ENCODE results near the gene AFAP1. TPM values are rescaled to one million over a fixed set of nuclear protein-coding genes. Genes with fewer than 3 reads are reported as not detected.

AFAP1 gene
- total RNA-seq, 1 donor from 2014 or later: 6.7 TPM

- TF ChIP-seq EZH2 (IDR thresholded peaks at IDR 0.05) (no peak), EZH2phosphoT487 (IDR thresholded peaks at IDR 0.05) (no peak), CTCF (IDR thresholded peaks at IDR 0.05) (no peak)
- DNase-seq (ENCODE audit: low spot score): no peak
- Histone ChIP-seq H3K9ac (no peak overlapping the region), H3K4me1 (peaks cover 3% of the 10 kb centered on the region), H3K36me3 (no peaks in the 10 kb centered on the region), H3K4me3 (no peak overlapping the region), H3K79me2 (ENCODE audit: low read depth) (no peaks in the 10 kb centered on the region), H2AFZ (replicated peaks) (no peak overlapping the region), H3K9me3 (ENCODE audit: low read depth) (no peaks in the 10 kb centered on the region), H3K4me2 (no peak overlapping the region), H3K27me3 (no peaks in the 10 kb centered on the region), H3F3A (ENCODE audit: low read depth) (no peaks in the 10 kb centered on the region), H3K27ac (no peak overlapping the region), H4K20me1 (ENCODE audit: low read depth) (peaks cover 4% of the 10 kb centered on the region)
- no peak overlapping the region for H3K27ac Mint-ChIP-seq
- H3K9me3 Mint-ChIP-seq: no peaks in the 10 kb centered on the region
- H3K27me3 Mint-ChIP-seq (ENCODE audit: insufficient read depth, low read depth): peaks cover 4% of the 10 kb centered on the region
- peaks cover 10% of the 10 kb centered on the region for H3K36me3 Mint-ChIP-seq
- no peak overlapping the region for H3K4me3 Mint-ChIP-seq
- peaks cover 35% of the 10 kb centered on the region for H3K4me1 Mint-ChIP-seq
These were observed 172.1 kb downstream of the AFAP1 start for GRCh38 chr4:7767526-7767925.

GRCh38 chr4:7766661-7767345 lies 172.9 kb downstream of the AFAP1 start:
- no peak overlapping the region for H3K4me2 ChIP-seq
- Mint-ChIP-seq H3K27me3 (ENCODE audit: insufficient read depth, low read depth) (peaks cover 4% of the 10 kb centered on the region), H3K4me3 (no peak overlapping the region), H3K36me3 (peaks cover 6% of the 10 kb centered on the region), H3K9me3 (no peaks in the 10 kb centered on the region), H3K4me1 (peaks cover 42% of the 10 kb centered on the region), H3K27ac (no peak overlapping the region)
- peaks cover 4% of the 10 kb centered on the region for H4K20me1 ChIP-seq (ENCODE audit: low read depth)
- TF ChIP-seq CTCF (IDR thresholded peaks at IDR 0.05): no peak
- TF ChIP-seq EZH2 (IDR thresholded peaks at IDR 0.05): no peak
- no peak for TF ChIP-seq EZH2phosphoT487 (IDR thresholded peaks at IDR 0.05)
- H3K27ac ChIP-seq: no peak overlapping the region
- H3F3A ChIP-seq (ENCODE audit: low read depth): no peaks in the 10 kb centered on the region
- H2AFZ ChIP-seq (replicated peaks): no peak overlapping the region
- H3K36me3 ChIP-seq: no peaks in the 10 kb centered on the region
- peaks cover 3% of the 10 kb centered on the region for H3K4me1 ChIP-seq
- no peaks in the 10 kb centered on the region for H3K9me3 ChIP-seq (ENCODE audit: low read depth)
- DNase-seq (ENCODE audit: low spot score): no peak
- no peak overlapping the region for H3K9ac ChIP-seq
- no peak overlapping the region for H3K4me3 ChIP-seq
- no peaks in the 10 kb centered on the region for H3K79me2 ChIP-seq (ENCODE audit: low read depth)
- no peaks in the 10 kb centered on the region for H3K27me3 ChIP-seq

- no peaks in the 10 kb centered on the region for H3F3A ChIP-seq (ENCODE audit: low read depth)
- H3K9me3 Mint-ChIP-seq: no peaks in the 10 kb centered on the region
- H3K36me3 ChIP-seq: no peaks in the 10 kb centered on the region
- H3K36me3 Mint-ChIP-seq: peaks cover 3% of the 10 kb centered on the region
- H3K27ac Mint-ChIP-seq: peak overlapping the region; percentile 30
- H2AFZ ChIP-seq (replicated peaks): no peak overlapping the region
- H3K4me1 ChIP-seq: peaks cover 3% of the 10 kb centered on the region
- H3K27ac ChIP-seq: no peak overlapping the region
- no peak overlapping the region for H3K9ac ChIP-seq
- TF ChIP-seq CTCF (IDR thresholded peaks at IDR 0.05) (no peak), EZH2phosphoT487 (IDR thresholded peaks at IDR 0.05) (no peak), EZH2 (IDR thresholded peaks at IDR 0.05) (no peak)
- H3K4me3 ChIP-seq: no peak overlapping the region
- H3K4me1 Mint-ChIP-seq: peaks cover 43% of the 10 kb centered on the region
- no peaks in the 10 kb centered on the region for H3K79me2 ChIP-seq (ENCODE audit: low read depth)
- peaks cover 4% of the 10 kb centered on the region for H4K20me1 ChIP-seq (ENCODE audit: low read depth)
- no peak overlapping the region for H3K4me3 Mint-ChIP-seq
- no peaks in the 10 kb centered on the region for H3K27me3 ChIP-seq
- H3K9me3 ChIP-seq (ENCODE audit: low read depth): no peaks in the 10 kb centered on the region
- H3K27me3 Mint-ChIP-seq (ENCODE audit: insufficient read depth, low read depth): peaks cover 8% of the 10 kb centered on the region
- no peak overlapping the region for H3K4me2 ChIP-seq
- DNase-seq (ENCODE audit: low spot score): no peak
These were observed 173.6 kb downstream of the AFAP1 start for GRCh38 chr4:7766086-7766485.

Measured in neural progenitor cell (in vitro differentiated cells).